HG03558 (cell line): ENCODE results near the gene KIF13A.
"Not testable (repeated sequence)": the region's sequence is repeated elsewhere in the genome, so short reads cannot be mapped to it uniquely, and the experiment has no call there.

Experiments used
- ATAC-seq: cut with Tn5 transposase; IDR thresholded peaks from one replicate; pipeline ENCODE4 v1.9.1; 2021; ENCODE audit warnings: moderate number of reproducible peaks; ENCODE audit not compliant: unreplicated experiment; ENCODE audit errors: extremely low read depth

KIF13A gene

DNA sequence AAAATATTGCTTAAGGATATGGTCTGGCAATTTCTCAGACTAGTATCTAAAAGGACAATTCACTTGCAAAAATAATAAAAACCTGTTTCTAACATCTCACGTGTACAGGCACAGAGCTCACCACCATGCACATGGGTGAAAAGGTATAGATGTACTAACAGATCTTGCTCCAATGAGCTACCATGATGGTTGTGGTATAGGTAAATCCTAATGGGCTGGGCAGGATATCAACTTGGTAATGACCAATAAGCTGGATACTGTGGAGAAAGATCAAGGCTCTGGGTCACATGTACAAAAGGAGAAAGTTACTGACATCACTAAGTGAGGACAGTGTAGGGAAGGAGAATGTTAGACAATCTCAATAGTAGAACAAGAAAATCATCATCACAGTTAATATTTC is 169.7 kb downstream of the KIF13A start:
- ATAC-seq = no peak

DNA sequence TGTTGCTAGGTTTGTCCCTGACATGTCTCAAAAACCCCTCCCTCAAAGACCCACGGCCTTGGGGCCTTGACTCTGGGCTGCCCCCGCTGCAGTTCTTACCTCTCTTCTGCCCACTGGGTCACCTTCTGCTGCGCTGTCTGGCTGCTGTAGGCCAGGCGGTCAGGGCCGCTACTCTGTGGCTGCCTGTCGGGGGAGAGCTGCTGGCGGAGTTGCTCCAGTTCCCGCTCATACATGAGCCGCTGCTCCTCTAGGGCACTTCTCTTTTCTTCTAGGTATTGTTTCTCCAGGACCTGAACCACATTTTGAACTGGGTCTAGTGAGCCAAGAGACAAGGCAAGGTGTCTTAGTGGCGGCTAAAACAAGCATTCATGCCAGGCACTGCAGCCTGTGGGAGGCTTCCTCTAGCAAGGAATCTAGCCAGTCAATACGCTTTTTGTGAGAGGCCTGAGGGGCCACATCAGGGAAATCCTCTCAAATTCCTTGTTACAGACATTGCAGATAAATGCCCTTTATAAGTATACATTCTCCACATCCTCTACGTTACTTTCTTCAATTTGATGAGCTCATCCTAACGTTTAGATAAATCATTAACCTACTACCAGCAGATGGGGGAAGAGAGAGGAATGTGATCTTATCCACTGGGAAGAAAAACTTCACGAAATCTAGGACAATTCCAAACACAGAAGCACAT is 170.4 kb downstream of the KIF13A start:
- no peak for ATAC-seq

DNA sequence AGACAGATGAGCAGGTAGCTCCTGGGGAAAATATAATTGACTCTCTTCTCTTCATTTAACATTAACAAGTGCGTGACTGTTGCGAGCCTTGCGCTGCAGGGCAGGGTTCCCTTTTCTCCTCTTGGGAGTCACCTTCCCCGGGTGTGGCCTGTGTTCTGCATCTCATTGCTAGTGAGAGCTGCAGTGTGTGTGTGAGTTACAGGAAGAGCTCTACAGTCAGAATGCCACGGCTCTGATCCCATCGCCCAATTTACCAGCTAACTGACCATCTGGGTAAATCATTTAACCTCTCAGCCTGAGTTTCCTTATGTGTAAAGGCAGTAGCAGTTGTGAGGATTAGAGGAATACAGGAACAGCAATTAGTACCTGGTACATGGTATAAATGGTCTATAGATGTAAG is 173.9 kb downstream of the KIF13A start:
- ATAC-seq = no peak

DNA sequence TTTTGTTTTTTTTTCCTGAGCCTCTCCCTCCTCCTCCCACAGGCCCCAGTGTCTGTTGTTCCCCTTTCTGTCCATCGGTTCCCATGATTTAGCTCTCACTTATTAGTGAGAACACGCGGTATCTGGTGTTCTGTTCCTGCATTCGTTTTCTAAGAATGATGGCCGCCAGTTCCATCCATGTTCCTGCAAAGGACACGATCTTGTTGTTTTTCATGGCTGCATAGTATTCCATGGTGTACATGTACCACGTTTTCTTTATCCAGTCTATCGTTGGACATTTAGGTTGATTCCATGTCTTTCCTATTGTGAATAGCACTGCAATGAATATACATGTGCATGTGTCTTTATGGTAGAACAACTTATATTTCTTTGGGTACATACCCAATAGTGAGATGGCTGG is 175.1 kb downstream of the KIF13A start:
- ATAC-seq = no peak

DNA sequence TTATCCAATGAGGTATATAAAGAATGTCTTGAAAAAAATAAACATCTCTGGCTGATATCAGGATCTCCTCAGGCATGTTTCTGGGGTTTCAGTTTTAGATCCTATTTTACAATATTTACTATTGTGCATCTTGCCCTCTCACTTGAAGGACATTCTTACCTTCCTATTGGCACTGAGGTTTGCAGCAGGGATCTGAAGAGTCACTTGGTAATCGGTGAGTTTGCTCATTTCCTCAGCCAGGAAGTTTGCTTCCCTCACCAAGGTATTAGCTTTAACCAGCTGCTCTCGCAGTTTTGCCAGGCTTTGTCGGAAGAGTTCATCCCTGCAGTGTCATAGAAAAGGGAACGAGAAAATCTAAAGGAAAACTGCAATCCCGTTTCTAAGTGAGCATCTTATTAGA is 178.8 kb downstream of the KIF13A start:
- ATAC-seq = no peak

DNA sequence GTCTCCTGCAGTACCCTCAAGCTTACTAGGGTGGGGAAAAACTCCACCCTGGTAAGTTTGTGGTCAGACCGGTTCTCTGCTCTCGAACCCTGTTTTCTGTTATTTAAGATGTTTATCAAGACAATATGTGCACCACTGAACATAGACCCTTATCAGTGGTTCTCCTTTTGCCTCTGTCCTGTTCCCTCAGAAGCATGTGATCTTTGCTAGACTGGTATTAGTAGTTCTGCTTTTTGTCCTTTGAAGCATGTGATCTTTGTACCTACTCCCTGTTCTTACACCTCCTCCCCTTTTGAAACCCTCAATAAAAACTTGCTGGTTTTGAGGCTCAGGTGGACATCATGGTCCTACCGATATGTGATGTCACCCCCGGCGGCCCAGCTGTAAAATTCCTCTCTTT is 180.0 kb downstream of the KIF13A start:
- not testable (repeated sequence) for ATAC-seq

DNA sequence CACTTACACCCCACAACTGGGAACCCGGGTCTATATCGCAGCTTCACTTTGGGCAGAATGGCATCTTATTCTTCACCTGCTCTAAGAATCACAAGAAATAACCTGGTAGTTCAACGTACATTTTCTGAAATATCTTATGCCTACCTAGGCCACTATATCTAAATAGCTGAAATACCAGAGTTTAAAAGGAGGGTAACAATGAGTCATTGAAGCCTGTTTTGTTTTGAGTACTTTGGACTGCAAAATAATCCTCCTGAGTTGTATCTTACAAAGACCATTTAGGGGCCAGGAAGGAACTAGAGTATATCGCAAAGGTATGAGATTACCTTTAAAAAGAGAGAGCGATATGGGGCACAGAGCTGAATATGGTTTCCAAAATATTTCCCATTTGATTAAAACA is 184.0 kb downstream of the KIF13A start:
- no peak for ATAC-seq

DNA sequence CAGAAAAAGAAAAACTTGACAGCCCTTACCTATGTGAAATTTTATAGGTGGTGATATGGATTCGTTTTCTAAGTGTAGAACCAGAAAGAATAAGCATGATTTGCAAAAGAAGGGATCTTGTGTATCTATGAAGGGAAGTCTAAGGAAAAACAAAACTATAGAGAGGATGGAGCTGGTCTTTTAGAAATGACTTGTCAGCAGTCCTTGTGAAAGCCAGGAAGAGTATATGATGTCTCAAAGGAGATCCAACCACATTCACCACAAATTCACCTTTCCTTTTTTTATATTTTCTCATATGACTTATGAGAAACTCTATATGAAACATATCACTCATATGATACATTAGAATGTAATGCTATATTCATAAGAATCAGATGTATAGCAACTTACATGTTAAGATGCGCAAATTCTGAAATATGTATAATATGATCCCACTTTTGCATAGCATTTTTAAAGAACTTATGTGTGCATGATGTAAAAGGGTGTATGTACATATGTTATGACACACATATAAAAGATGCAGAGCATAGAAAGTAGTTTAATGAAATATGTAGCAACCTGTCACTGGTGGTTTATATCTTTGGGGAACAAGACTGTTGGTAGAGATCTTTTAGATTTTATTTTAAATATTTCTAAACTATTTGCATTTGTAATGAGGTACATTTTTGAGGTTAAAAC is 188.8 kb downstream of the KIF13A start:
- no peak for ATAC-seq

DNA sequence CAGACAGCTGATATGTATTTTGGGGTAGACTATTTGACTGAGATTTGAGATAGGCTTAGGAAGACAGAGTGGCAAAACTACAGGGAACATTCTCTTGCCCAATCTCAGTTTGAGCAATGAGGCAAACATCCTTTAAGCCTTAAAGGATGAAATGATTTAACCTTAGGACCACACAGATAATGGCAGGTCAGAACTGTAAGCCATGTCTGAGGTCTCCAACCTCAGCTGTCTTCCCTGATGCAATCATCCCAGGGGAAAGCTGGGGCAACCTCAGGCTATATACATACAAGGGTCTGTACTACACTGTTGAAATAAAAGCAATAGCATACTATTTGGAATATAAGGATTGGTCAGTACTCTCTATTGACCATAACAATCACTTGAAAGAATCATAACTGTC is 196.9 kb downstream of the KIF13A start:
- ATAC-seq = no peak

DNA sequence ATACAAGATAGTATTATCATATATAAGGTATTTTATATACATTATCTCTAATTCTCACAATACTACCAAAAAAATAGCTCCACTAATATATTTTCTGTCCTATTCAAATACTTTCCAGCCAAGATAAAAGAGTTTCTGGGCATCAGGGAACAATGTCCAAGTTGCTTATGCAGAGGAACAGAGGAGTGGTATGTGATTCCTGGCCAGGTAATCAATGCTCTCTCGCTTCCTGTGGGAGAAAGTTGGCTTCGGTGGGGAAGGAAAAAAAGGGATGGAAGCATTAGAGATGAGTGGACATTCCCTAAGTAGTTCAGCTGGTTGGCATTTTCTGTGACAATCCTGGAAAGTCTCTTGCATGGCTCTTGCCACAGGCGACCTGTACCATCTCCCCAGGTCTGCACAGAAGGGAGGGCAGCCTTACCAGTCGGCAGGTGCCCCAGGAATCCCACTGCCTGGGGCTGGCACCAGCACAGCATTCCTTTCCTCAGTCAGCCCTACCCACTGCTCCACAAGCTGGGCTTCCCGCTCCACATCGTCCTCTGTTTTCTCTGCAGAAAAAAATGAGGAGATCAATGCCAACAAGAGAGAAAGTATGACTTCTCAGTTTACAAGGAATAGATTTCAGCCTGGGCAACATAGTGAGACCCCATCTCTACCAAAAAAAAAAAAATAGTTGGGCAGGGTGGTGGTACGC is 202.2 kb downstream of the KIF13A start:
- no peak for ATAC-seq

DNA sequence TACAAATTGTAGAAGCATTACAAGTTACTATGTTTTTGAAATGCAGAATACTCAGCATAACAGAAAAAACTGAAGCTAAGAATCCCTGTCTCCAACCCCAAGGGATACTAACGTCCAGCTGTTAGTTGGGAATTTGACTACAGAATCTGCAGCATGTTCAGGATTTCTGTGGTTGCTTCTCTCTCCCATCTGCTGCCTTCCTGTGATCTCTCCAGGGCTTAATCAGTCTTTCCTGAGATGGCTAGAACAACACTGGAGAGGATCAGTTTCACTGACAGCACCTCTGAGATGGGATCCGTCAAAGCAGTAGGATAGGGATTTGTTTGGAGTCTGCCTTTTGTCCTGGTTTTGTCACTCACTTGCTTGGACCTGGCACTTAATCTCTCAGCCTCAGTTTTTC is 207.4 kb downstream of the KIF13A start:
- no peak for ATAC-seq

DNA sequence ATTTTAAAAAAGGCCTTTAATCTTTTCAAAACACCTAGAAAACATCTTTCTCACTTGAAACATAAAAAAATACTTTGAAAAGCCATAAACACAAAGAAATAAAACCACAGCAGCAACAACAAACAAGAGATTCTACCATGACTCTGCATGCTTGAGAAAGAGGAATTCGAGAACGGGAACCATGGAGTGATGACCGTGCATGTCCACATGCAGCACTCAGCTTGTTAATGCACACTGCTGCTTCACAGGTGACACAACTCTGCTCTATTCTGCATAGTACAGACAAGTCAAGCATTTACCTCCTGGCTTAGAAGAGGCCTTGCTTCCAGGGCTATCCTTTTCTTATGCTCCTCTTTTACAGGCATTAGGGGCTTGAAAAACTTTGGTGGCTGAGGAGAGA is 215.8 kb downstream of the KIF13A start:
- ATAC-seq = no peak

DNA sequence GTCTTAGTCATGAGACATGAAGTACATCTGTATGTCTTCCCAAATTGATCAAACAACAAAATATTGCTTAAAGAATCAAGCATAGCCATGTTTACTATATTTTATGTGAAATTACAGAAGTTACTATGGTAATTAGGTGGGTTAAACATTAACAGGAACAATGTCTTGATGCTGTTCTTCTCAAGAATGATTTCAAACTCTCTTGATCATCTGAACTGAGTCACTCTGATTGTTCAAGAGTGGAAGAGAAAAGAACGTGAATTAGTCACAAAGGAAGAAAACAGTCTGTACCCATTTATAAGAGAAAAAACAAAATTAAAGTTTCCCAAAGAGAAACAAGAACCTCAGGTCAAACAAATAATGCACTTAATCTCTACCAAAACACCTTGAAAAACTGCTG is 218.6 kb downstream of the KIF13A start:
- no peak for ATAC-seq

DNA sequence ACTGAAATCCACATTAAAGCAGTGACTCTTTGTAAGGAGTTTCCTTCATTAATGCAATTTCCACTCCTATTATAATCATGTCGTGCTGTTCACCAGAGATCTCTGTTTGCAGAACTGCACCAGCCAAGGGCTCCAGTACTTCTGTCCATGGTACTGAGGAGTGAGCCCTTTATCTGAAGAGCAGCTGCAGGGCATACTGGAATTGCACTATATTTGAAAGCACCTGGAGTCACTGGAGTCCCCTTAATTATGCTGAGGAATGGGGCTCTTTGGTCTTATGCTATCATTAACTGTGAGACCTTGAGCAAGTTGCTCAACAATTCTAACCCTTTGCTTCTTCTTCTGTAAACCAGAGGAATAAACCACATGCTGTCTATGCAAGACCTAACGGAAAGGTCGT is 219.0 kb downstream of the KIF13A start:
- no peak for ATAC-seq

DNA sequence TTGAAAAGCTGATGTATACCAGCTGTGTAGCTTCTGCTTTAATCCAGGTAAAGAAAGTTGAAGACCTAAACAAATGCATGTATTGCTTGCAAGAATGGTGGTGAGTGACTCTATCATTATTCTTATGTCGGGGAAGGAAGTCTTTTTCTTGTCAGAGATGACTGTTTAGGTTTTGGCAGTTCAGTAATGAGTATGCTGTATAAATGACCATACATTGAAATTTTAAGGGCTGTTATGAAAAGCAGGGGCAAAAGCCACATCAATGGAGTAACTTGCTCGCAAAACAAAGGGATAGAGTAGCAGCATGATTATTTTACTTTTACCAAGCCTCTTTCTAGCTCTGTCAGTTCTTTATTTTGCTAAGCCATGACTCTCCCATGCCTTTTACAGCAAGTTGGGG is 224.8 kb downstream of the KIF13A start:
- ATAC-seq = no peak

DNA sequence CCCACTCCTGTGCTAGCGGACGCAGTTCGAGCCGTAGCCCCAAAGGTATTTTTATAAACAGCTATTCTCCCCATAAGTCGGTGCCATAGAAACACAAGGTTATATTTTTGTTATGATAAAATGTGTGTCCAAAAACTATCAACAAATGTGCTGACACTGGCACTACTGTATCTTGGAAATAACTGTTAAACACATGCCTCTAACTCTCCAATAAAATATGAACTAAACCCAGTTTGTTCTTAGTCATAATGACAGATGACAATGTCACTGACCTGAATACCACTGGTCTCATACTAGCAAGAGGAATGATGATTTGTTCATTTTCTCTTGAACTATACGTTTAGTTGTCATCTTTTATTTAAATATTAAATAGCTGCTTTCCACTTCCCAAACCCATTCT is 229.3 kb downstream of the KIF13A start:
- no peak for ATAC-seq

DNA sequence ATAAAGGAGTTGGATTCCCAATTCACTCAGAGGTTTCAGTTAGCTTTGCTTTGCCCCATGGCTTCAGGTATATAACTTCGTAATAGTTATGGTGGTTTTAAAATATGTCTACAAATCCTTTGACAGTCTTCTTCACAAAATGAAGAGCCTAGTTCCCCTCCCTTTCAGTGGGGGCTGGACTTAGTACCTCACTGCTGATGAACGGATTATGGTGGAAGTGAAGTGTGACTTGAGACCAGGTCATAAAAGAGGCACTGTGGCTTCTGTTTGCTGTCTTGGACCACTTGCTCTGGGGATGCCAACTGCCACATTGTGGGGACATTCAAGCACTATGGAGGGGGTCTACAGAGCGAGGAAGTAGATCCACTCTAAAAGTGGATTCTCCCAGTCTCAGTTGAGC is 233.2 kb downstream of the KIF13A start:
- ATAC-seq = no peak

DNA sequence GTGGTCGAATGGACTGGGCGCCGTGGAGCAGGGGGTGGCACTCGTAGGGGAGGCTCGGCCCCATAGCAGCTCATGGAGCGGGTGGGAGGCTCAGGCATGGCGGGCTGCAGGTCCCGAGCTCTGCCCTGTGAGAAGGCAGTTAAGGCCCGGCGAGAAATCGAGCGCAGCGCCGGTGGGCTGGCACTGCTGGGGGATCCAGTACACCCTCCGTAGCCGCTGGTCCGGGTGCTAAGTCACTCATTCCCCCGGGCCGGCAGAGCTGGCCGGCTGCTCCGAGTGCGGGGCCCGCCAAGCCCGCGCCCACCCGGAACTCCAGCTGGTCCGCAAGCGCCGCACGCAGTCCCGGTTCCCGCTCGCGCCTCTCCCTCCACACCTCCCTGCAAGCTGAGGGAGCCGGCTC is 242.1 kb downstream of the KIF13A start:
- not testable (repeated sequence) for ATAC-seq

DNA sequence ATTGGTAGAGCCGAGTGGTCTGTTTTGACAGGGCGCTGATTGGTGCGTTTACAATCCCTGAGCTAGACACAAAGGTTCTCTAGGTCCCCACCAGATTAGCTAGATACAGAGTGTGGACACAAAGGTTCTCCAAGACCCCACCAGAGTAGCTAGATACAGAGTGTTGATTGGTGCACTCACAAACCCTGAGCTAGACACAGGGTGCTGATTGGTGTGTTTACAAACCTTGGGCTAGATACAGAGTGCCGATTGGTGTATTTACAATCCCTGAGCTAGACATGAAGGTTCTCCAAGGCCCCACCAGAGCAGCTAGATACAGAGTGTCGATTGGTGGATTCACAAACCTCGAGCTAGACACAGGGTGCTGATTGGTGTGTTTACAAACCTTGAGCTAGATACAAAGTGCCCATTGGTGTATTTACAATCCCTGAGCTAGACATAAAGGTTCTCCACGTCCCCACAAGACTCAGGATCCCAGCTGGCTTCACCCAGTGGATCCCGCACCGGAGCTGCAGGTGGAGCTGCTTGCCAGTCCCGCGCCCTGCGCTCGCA is 242.6 kb downstream of the KIF13A start:
- not testable (repeated sequence) for ATAC-seq

DNA sequence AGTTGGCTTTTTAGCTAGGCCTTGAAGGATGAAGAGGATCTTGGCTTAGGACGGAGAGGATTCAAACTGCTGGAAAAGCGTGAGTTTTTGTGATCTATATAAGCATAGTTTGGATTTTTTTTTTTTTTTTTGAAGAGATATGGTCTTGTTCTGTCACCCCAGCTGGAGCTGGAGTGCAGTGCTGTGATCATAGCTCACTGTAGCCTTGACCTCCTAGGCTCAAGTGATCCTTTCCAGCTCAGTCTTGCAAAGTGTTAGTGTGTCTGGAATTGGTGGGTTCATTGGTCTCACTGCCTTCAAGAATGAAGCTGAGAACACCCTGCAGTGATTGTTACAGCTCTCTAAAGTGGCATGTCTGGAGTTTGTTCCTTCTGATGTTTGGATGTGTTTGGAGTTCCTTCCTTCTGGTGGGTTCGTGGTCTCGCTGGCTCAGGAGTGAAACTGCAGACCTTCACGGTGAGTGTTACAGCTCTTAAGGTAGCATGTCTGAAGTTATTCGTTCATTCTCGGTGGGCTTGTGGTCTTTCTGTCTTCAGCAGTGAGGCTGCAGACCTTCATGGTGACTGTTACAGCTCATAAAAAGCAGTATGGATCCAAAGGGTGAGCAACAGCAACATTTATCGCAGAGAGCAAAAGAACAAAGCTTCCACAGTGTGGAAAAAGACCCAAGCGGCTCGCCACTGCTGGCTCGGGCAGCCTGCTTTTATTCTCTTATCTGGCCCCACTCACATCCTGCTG is 243.2 kb downstream of the KIF13A start:
- no peak for ATAC-seq

DNA sequence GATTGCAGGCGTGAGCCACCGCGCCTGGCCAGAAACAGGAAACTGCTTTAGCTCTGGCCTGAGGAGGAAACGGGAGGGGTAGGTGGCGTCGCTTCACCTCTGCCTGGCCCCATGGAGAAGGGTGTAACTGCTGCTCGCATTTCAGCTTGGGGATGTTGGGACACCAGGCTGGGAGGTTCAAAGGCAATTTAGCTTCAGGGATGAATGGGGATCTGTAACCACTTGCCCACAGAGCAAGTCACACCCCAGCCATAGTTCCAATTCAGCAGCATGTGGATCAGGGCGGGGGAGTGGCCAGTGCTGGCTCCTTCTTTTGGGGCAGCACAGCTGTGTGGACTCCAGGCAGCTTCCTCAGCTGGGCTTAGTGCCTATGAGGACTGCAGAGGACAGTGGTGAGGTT is 245.9 kb downstream of the KIF13A start:
- ATAC-seq = no peak
